Regular cardiac myocyte (primary cell): ENCODE data around the gene ARL13A. TPM values are rescaled to one million over a fixed set of nuclear protein-coding genes. Genes with fewer than 3 reads are reported as not detected.

ENCODE experiments used
- total RNA-seq: library from RNA; depleted of rRNA; stranded (reverse); fragments of >200 nt; gene quantifications from 2 replicates; pipeline ENCODE4 v1.2.3, GENCODE V29; 2014

Gene ARL13A
- not detected in 2 replicates for total RNA-seq

GRCh38 chrX:100969408-100969807, at the start of gene ARL13A:
Gene ARL13A (plus strand): TSS chrX:100969708. CDS start chrX:100973690, 3,982 bp downstream.

DNA sequence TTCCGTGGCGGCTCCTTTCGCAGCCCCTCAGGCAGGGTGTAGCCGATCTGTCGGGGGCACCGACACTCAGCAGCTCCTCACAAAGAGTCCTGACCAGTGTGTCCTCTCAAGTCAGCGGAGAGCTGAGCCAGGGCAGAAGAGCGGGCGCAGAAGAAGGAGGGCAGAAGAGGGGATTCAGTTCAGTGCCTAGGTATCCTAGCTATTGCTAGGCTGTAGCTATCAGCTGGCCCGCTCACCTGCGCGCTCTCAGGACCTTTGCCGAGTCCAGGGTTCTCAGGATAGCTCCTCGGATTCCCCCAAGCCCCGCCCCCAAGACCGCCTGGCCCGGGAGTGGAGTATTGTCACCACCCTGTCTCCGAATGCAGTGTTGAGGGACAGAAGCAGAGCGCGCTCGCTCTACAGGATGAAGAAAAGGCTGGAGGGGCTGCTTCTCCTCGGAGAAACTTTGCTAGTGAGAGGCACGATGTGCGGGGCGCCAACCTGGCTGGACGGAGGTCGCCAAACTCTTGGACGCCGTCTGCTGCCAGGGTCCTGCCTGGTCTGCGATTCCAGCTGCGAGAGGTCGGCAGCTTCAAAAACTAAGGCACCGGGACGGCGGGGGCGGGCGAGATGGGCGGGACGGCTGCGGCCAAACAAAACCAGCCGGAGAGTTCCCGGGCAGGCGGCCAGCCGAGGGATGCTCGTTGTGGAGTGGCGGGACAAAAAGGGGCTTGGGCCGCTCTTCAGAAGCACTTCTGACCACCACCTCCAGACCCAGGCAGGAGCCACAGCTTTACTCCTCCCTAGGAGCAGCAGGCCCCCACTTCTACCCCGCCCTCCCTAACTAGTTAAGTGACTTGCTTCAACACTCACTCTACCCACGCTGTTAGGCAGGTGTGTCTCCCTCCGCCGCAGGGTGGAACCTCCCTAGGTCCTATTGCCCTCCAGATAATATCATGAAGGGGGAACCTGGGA, 40.6 kb upstream of the ARL13A start, which contains the start of gene XKRX:
Gene XKRX, minus strand, starts transcription at position 258 of the 954 bp plus-strand sequence. CDS start 613 bp downstream, outside the sequence.

Other genes starting within 250 kb of the ARL13A start
- gene SYTL4, start 237.6 kb upstream of the ARL13A start, total RNA-seq = 5.9 and 18.0 TPM in 2 replicates
- gene CSTF2, start 149.3 kb upstream of the ARL13A start, total RNA-seq = 13.0 and 30.9 TPM in 2 replicates
- gene NOX1, start 95.3 kb upstream of the ARL13A start, total RNA-seq = not detected in 2 replicates
- under 0.01 and 0.28 TPM in 2 replicates for gene XKRX, start 40.8 kb upstream of the ARL13A start, total RNA-seq
- 11.6 and 18.8 TPM in 2 replicates for gene TRMT2B, start 82.4 kb downstream of the ARL13A start, total RNA-seq
- gene TMEM35A, start 109.2 kb downstream of the ARL13A start, total RNA-seq = 5.1 and 8.2 TPM in 2 replicates
- gene CENPI, start 128.5 kb downstream of the ARL13A start, total RNA-seq = 7.3 and 33.5 TPM in 2 replicates